DMS79 treated with DMSO at 0.1 percent for 48 hours (cell line): Measurements from ENCODE around the gene RAB31.

ENCODE experiments used
- DNase-seq: peaks from one replicate; lab custom pipeline; 2025; lab: John Stamatoyannopoulos, UW

The RAB31 gene

DNA sequence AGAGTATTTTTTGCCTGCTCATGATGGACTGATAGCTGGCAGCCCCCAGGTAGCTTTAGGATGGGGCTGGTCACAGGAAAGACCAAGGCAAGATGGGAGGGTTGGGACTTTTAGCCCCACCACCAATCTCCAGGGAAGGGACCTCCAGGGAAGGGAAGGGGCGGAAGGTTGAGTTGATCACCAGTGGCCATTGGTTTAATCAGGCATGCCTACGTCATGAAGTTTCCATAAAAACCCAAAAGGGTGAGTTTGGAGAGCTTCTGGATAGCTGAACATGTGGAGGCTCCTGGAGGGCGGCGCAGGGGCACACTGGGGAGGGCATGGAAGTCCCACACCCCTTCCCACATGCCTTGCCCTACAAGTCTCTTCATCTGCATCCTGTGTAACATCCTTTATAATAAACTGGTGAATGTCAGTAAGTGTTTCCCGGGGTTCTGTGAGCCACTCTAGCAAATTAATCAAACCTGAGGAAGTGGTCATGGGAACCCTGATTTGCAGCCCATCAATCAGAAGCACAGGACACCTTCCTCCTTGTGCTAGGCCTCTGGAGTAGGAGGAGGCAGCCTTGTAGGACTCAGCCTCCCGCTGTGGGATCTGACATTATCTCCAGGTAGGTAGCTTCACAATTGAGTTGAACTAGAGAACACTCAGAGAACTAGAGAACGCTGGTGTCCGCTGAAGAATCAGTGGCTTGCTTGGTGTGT, 30.3 kb downstream of the RAB31 start:
- no peak for DNase-seq

- no peak for DNase-seq
These were observed 31.4 kb downstream of the RAB31 start for GRCh38 chr18:9739516-9739915.

DNA sequence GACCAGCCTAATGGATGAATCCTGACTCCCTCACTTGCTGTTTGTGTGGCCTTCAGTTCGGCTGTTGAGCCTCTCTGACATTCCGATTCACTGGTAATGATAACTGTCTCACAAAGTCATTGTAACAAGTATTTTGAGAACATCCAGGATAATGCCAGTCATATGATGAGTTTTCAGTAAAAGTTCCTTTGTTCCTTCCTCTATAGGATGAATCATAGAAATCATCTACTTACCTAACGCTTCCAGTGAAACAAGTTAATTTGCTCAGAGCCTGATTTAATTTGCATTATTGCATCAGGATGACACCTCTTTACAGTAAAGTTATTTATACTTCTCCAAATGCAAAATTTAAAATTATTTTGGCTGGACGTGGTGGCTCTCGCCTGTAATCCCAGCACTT, 32.0 kb downstream of the RAB31 start:
- DNase-seq, result no peak

DNA sequence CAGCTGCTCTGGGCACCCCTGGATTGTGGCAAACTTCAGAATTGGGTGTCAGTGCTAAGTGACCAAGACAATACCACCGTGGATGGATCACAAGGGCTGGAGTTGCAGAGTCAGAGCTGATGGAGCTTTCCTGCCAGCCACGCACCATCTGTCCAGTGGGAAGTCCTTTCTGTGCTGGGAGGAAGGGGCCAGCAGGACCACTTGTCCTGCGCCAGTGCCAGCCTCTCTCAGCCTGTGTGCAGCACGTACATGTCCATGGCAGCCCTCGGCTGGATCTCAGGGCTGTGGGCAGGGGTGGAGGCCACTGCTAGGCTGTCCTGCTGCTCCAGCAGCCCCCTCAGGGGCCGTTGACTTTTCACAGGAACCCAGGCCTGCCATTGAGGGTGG, 33.3 kb downstream of the RAB31 start:
- DNase-seq, result no peak

- no peak for DNase-seq
These were observed 33.9 kb downstream of the RAB31 start for GRCh38 chr18:9741793-9742523.

DNA sequence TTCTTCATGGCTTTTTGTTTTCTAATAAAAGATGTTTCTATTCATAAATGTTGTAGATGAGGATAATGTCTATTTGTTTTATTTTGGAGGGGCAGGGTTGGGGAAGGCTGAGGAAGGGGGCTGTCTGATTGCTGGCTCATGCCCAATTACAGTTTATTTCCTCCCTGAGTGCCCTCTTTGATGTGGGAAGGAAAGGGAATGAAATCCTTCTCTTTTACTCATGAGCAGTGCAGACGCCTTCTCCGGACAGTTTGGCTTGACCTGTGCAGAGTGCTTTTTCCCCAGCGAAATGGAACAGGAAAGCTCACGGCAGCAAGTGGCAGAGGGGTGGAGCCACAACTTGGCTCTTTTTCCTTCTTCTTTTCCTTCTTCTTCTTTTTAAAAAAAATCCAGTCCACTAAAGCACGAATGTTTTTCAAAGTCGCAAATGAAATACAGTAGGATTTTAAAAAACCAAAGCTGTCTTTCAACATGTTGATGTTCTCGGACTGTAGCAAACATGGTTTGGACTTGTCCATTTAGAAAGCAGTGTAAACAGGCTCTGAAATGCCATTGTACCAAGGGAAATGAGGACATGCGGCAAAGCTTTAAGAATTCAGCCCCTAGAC, 34.5 kb downstream of the RAB31 start:
- no peak for DNase-seq

- DNase-seq, result no peak
These were observed 35.3 kb downstream of the RAB31 start for GRCh38 chr18:9743200-9744016.

DNA sequence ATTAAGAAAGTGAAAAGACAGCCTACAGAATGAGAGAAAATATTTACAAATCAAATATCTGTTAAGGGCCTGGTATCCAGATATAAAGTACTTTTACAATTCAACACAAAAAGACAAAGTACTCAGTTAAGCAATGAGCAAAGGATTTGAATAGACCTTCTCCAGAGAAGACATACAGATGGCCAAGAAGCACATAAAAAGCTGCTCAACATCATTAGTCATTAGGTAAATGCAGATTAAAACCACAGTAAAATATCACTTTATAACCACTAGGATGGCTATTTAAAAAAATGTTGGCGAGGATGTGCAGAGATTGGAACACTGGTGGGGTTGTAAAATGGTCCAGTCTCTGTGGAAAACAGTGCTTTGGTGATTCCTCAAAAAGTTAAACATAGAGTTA, 38.9 kb downstream of the RAB31 start:
- no peak for DNase-seq

DNA sequence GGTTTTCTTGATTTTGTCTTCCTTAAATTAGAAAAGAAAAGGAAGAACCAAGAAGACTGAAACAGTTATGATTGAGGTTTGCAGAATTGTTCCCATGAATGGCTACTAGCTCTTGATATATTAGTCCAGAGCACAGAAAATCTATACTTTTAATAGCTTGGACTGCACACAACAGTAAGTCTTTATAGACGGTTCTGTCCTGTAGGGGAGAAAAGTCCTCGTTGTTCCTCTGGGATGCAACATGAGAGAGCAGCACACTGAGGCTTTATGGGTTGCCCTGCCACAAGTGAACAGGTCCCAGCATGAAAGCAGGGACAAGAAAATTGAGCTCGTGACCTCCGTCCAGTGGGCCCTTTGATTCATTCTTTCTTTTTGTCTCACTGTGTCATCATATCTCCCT, 41.5 kb downstream of the RAB31 start:
- no peak for DNase-seq

- DNase-seq, result no peak
These were observed 42.0 kb downstream of the RAB31 start for GRCh38 chr18:9750112-9750511.

DNA sequence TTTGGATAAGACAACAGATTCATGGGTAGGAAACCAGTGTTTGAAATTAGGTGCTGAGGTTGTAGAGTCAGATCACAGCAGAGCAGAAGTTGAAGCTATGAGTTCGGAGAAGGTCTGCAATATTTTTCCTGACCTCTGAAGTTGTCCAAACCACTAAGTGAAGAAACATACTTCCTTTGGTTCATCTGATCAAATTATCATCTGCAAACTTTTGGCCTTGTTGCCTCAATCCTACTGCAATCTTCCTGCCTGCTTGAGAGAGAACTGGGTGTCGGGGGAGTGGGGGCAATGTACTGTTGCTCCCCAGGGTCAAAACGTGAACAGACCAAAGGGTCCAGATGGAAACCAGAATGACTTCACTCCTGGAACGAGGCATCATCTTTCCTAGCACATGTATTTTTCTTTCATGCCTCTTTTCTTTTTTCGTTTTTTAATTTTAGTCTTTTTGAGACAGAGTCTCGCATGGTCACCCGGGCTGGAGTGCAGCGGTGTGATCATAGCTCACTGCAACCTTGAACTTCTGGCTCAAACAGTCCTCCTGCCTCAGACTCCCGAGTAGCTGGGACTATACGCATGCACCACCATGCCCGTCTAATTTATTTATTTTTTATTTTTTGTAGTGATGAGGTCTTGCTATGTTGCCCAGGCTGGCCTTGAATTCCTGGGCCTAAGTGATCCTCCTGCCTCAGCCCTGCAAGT, 42.7 kb downstream of the RAB31 start:
- DNase-seq, result no peak

DNA sequence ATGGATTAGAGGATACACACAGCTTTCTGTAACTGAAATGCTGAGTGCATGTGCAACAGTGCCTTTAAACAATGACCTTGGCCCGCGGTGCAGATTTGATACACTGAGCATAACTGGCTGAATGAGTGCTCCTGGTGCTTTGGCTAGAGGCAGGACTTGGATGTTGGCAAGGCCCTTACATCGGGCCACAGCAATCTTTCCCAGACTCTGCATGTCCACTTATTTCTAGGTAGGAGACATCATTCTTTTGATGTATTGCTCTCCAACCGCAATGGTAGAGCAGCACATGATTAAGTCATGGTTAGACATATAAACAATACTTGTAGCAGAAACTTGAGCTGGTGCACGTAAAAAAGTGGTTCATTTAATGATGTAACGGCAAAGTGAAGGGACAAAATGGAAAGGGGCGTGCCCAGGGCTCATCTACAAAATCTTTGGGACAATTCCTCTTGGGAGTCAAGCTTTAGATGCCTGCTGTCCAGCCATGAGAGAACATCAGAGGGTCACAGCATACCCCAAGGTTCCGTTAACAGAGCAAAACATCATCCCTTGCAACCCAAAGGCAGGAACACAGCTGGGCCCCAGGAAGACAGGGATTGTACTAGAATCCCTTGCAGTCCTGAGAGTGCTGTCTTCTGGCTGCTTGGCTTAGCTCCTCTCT, 43.4 kb downstream of the RAB31 start:
- DNase-seq, result no peak

- no peak for DNase-seq
These were observed 45.7 kb downstream of the RAB31 start for GRCh38 chr18:9753846-9754245.

GRCh38 chr18:9755110-9755509, 47.0 kb downstream of the RAB31 start:
- no peak for DNase-seq

GRCh38 chr18:9755615-9756014, 47.5 kb downstream of the RAB31 start:
- DNase-seq, result no peak

GRCh38 chr18:9756271-9756932, 48.3 kb downstream of the RAB31 start:
- no peak for DNase-seq

- DNase-seq, result no peak
These were observed 48.9 kb downstream of the RAB31 start for GRCh38 chr18:9756933-9757470.

GRCh38 chr18:9757827-9758621, 49.9 kb downstream of the RAB31 start:
- DNase-seq, result no peak

- no peak for DNase-seq
These were observed 50.5 kb downstream of the RAB31 start for GRCh38 chr18:9758624-9759075.

DNA sequence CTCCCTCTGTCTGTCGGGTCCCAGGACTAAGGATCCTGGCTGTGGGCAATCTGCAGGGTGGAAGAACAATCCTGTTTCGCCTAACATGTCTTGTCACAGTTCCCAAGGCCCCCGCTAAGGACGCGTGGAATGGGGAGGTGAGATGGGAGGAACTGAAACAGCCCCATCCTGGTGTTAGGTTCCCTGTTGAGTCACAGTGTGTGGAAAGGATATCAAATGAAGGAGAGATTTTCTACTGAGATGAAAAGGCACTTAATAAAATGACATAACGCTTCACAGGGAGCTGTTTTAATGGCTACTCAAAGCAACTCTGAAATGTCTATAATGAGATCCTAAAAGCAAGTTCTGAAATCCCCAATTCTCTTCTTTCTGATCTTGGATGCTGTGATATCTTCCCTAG, 52.5 kb downstream of the RAB31 start:
- no peak for DNase-seq
